Measurements from ENCODE around the gene SERPINA4. TPM values are rescaled to one million over a fixed set of nuclear protein-coding genes. Genes with fewer than 3 reads are reported as not detected.
"Not testable (repeated sequence)": the region's sequence is repeated elsewhere in the genome, so short reads cannot be mapped to it uniquely, and the experiment has no call there.

SERPINA4 gene
- total RNA-seq, 1 donor from 2014 or later, result not detected

- no peaks in the 10 kb centered on the region for H3K27me3 Mint-ChIP-seq
- no peak overlapping the region for H3K4me3 Mint-ChIP-seq
- no peaks in the 10 kb centered on the region for H3K9me3 Mint-ChIP-seq
- H3K27ac Mint-ChIP-seq, result no peak overlapping the region
- intact Hi-C loops (cut with micrococcal nuclease), result no loop called here
- H3K36me3 Mint-ChIP-seq (ENCODE audit: low read depth), result no peaks in the 10 kb centered on the region
- H3K4me1 Mint-ChIP-seq, result no peaks in the 10 kb centered on the region
- no peak for DNase-seq
Measured at GRCh38 chr14:94597788-94598187, 36.5 kb downstream of the SERPINA4 start.

DNA sequence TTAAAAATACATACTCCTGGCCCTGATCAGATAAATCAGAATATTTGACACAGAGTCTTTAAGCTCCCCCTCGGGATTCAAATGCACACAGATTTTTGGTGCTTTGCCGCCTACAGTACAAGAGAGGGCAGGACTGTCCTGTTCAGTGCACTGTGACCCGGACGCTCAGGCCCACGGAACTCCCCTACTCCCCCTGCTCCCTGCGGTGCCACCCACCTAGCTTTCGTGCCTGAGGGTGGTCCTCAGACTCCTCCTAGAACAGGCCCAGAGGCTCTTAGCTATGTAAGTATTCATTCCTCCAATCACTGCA lies 37.2 kb downstream of the SERPINA4 start:
- no peak overlapping the region for H3K4me3 Mint-ChIP-seq
- intact Hi-C loops (cut with micrococcal nuclease), result no loop called here
- no peaks in the 10 kb centered on the region for H3K36me3 Mint-ChIP-seq (ENCODE audit: low read depth)
- H3K9me3 Mint-ChIP-seq, result no peaks in the 10 kb centered on the region
- no peak for DNase-seq
- no peaks in the 10 kb centered on the region for H3K27me3 Mint-ChIP-seq
- H3K27ac Mint-ChIP-seq, result no peak overlapping the region
- no peaks in the 10 kb centered on the region for H3K4me1 Mint-ChIP-seq

GRCh38 chr14:94598816-94599655 lies 37.8 kb downstream of the SERPINA4 start:
- Mint-ChIP-seq H3K27ac (no peak overlapping the region), H3K9me3 (no peaks in the 10 kb centered on the region), H3K4me3 (no peak overlapping the region), H3K27me3 (no peaks in the 10 kb centered on the region), H3K4me1 (no peaks in the 10 kb centered on the region), H3K36me3 (ENCODE audit: low read depth) (no peaks in the 10 kb centered on the region)
- intact Hi-C loops (cut with micrococcal nuclease), result no loop called here
- DNase-seq, result no peak

DNA sequence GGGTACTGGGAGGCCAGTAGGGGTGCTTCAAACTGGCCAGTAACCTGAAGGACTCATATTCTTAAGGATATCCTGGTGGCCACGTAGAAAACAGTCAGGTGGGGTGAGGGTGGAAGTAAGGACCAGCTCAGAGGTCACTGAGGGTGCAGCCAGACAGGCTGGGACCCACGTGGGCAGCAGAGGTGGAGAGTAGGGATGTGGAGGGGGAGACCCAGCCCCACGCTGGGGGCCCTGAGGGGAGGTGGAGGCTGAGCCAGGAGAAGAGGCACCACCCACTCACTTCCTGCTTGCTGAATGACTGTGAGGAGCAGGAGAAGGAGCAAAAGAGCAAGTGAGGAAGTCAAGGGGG lies 38.4 kb downstream of the SERPINA4 start:
- no peaks in the 10 kb centered on the region for H3K27me3 Mint-ChIP-seq
- no peaks in the 10 kb centered on the region for H3K36me3 Mint-ChIP-seq (ENCODE audit: low read depth)
- no peaks in the 10 kb centered on the region for H3K9me3 Mint-ChIP-seq
- H3K27ac Mint-ChIP-seq, result no peak overlapping the region
- DNase-seq, result no peak
- no peaks in the 10 kb centered on the region for H3K4me1 Mint-ChIP-seq
- intact Hi-C loops (cut with micrococcal nuclease), result no loop called here
- H3K4me3 Mint-ChIP-seq, result no peak overlapping the region

DNA sequence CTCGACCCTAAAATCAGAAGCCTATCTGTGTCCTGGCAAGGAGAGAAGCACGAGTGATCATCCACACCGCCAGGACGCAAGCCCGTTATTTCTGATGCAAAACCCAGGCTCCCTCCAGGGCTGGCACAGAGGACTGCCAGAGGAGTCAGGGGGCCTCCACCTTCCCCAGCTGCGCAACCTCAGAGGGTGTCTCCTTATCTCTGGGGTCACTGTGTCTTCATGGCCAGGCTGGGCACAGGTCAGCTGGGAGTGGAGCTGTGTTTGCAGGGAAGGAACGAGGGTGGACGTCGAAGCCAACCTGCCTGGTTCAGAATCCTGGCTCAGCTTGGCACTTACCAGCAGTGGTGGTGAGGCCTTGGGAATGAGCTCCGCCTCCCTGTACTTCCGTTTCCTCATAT lies 38.9 kb downstream of the SERPINA4 start:
- H3K36me3 Mint-ChIP-seq (ENCODE audit: low read depth), result no peaks in the 10 kb centered on the region
- intact Hi-C loops (cut with micrococcal nuclease), result no loop called here
- no peak overlapping the region for H3K27ac Mint-ChIP-seq
- H3K9me3 Mint-ChIP-seq, result no peaks in the 10 kb centered on the region
- no peaks in the 10 kb centered on the region for H3K4me1 Mint-ChIP-seq
- no peak overlapping the region for H3K4me3 Mint-ChIP-seq
- no peak for DNase-seq
- H3K27me3 Mint-ChIP-seq, result no peaks in the 10 kb centered on the region

GRCh38 chr14:94601884-94602391 lies 40.7 kb downstream of the SERPINA4 start:
- H3K36me3 Mint-ChIP-seq (ENCODE audit: low read depth), result no peaks in the 10 kb centered on the region
- DNase-seq, result no peak
- no peak overlapping the region for H3K27ac Mint-ChIP-seq
- H3K27me3 Mint-ChIP-seq, result no peaks in the 10 kb centered on the region
- intact Hi-C loops (cut with micrococcal nuclease), result no loop called here
- H3K9me3 Mint-ChIP-seq, result no peaks in the 10 kb centered on the region
- no peak overlapping the region for H3K4me3 Mint-ChIP-seq
- H3K4me1 Mint-ChIP-seq, result no peaks in the 10 kb centered on the region

GRCh38 chr14:94602722-94603121 lies 41.5 kb downstream of the SERPINA4 start:
- Mint-ChIP-seq H3K4me3 (no peak overlapping the region), H3K27me3 (no peaks in the 10 kb centered on the region), H3K9me3 (no peaks in the 10 kb centered on the region), H3K36me3 (ENCODE audit: low read depth) (no peaks in the 10 kb centered on the region), H3K27ac (no peak overlapping the region), H3K4me1 (no peaks in the 10 kb centered on the region)
- DNase-seq, result no peak
- intact Hi-C loops (cut with micrococcal nuclease), result no loop called here

DNA sequence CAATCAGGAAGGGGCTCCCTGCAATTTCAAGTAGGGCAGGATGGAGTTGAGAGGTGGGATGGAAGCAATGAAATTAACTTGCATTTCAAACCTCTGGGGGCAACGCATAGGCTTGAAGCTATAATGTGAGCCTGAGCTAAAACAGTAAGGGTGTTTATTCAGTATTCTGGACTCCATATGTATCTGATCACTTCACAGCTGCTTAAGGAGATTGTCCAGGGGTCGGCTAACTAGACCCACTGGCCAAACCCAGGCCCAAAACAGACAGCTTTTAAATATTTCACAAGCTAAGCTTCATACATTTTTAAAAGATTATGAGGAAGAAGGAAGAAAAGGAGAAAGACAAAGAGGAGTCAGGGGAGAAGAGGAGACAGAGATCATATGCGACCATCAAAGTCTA lies 44.1 kb downstream of the SERPINA4 start:
- no peaks in the 10 kb centered on the region for H3K36me3 Mint-ChIP-seq (ENCODE audit: low read depth)
- H3K4me1 Mint-ChIP-seq, result no peaks in the 10 kb centered on the region

GRCh38 chr14:94608966-94609365 lies 47.7 kb downstream of the SERPINA4 start:
- H3K36me3 Mint-ChIP-seq (ENCODE audit: low read depth); H3K9me3 Mint-ChIP-seq; DNase-seq; H3K4me1 Mint-ChIP-seq; H3K27me3 Mint-ChIP-seq; H3K27ac Mint-ChIP-seq; intact Hi-C loops (cut with micrococcal nuclease); H3K4me3 Mint-ChIP-seq: not testable (repeated sequence)

More for the DNA sequence above, 44.1 kb downstream of the SERPINA4 start:
- H3K9me3 Mint-ChIP-seq, result no peaks in the 10 kb centered on the region
- H3K27me3 Mint-ChIP-seq, result no peaks in the 10 kb centered on the region
- DNase-seq, result no peak
- intact Hi-C loops (cut with micrococcal nuclease), result no loop called here
- H3K4me3 Mint-ChIP-seq, result no peak overlapping the region
- H3K27ac Mint-ChIP-seq, result no peak overlapping the region

GRCh38 chr14:94611179-94611578 lies 49.9 kb downstream of the SERPINA4 start:
- no peak for DNase-seq
- no peaks in the 10 kb centered on the region for H3K27me3 Mint-ChIP-seq
- intact Hi-C loops (cut with micrococcal nuclease), result no loop called here
- H3K9me3 Mint-ChIP-seq, result no peaks in the 10 kb centered on the region
- no peaks in the 10 kb centered on the region for H3K36me3 Mint-ChIP-seq (ENCODE audit: low read depth)
- no peak overlapping the region for H3K4me3 Mint-ChIP-seq
- no peaks in the 10 kb centered on the region for H3K4me1 Mint-ChIP-seq
- H3K27ac Mint-ChIP-seq, result no peak overlapping the region

DNA sequence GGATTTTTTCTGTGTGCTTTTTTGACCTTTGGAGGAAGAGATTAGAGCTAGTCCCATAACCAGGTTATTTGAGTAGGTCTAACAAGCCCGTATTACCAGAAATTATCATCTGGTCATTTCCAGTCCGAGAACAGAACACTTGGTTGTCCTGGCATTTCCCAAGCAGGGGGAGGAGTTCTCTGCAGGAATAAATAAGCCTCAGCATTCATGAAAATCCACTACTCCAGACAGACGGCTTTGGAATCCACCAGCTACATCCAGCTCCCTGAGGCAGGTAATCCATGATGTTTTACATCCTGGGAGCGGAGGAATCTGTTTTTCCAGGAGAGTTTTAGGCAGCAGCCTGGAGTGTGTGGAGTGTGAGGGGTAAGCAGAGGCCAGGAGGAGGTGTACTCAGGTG lies 50.9 kb downstream of the SERPINA4 start, which contains the start of gene SERPINA3:
Gene SERPINA3, plus strand, starts transcription at position 218 of the 400 bp plus-strand sequence. CDS start 2,051 bp downstream, outside the sequence.
- no peak within 1 kb of the TSS for H3K4me3 Mint-ChIP-seq
- intact Hi-C loops (cut with micrococcal nuclease), result no loop called here
- H3K27me3 Mint-ChIP-seq, result no peaks in the 10 kb centered on the region
- no peak for DNase-seq
- no peak within 1 kb of the TSS for H3K27ac Mint-ChIP-seq
- H3K4me1 Mint-ChIP-seq, result no peaks in the 10 kb centered on the region
- peaks cover 5% of the 10 kb centered on the region for H3K9me3 Mint-ChIP-seq
- no peaks in the 10 kb centered on the region for H3K36me3 Mint-ChIP-seq (ENCODE audit: low read depth)

DNA sequence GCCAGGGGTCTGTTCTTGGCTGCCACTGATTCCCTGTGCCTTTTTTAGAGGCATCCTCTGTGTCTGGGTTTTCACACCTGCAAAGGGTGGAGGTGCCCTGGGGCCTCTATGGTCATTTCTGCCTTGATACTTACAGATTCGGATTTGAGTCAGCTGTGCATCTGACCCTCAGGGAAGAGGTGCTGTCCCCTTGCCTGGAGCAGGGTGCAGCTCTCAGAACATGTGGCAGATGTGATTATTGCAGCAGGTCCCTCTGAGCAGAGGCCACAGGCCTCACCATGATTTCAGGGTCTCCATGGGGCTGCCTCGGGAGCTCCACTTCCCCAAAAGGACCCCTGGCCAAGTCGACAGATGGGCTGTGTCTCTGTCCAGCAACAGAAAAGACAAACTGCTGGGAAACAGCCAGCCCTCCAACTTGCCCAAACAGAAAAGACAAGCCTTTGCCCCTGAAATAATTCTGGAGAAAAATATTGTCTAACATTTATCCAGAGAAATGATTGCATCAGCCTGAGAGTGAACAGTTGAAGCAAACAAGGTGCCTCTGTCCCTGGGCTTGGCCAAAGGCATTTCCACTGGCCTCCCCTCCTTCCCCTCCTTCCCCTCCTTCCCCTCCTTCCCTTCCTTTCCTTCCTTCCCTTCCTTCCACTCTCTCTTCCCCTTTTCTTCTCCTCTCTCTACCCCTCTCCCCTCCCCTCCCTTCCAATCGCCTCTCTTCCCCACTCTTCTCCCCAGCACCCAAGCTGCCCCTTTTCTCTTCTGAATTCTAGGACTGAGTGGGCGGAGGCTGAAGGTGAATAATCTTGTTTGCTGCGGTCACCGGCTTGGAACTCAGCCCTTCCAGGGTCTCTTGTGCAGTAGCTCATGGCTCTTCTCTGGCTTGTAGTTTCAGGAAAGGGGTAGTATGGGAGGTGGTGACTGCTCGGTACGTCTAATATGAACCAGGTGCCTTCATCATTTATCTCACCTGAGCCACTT lies 51.6 kb downstream of the SERPINA4 start:
- H3K9me3 Mint-ChIP-seq, result peaks cover 8% of the 10 kb centered on the region

DNA sequence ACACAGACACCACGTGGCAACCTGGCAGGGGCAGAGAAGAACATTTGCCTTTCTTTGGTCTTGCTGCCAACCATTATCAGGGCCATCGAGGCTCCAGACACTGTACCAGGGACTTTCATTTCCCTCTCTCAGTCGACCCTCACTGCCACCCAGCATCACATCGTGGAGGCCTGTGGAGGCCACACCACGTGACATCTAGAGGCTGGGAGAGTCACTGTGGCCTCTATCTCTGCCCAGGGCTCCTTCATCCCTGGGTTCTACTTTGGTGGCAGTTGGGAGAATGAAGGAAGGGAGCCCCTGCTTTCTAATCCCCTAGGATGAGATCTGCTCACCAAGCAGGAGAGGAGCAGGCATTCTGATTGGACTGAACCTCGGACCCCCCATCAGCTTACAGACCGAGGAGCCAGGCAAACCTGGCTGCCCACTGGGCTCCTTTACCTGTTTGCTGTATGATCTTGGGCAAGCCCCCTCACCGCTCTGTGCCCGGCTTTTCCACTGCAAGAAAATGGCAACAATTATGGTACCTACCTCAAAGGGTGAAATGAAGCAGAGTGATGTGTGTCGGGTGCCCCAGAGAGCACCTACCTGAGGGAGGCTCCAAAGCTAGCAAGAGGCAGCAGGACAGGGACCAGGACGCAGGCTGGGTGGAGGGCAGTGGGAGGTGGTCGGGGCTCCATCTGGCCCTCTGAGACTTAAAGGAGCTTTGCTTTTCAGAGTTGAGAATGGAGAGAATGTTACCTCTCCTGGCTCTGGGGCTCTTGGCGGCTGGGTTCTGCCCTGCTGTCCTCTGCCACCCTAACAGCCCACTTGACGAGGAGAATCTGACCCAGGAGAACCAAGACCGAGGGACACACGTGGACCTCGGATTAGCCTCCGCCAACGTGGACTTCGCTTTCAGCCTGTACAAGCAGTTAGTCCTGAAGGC lies 52.7 kb downstream of the SERPINA4 start:
- no peak overlapping the region for H3K4me3 Mint-ChIP-seq
- intact Hi-C loops (cut with micrococcal nuclease), result no loop called here
- DNase-seq, result no peak

More for the DNA sequence above, 51.6 kb downstream of the SERPINA4 start:
- Mint-ChIP-seq H3K4me3 (no peak overlapping the region), H3K27me3 (no peaks in the 10 kb centered on the region), H3K4me1 (no peaks in the 10 kb centered on the region), H3K36me3 (ENCODE audit: low read depth) (no peaks in the 10 kb centered on the region), H3K27ac (no peak overlapping the region)
- intact Hi-C loops (cut with micrococcal nuclease), result no loop called here
- DNase-seq, result no peak

More for the DNA sequence above, 52.7 kb downstream of the SERPINA4 start:
- Mint-ChIP-seq H3K27me3 (no peaks in the 10 kb centered on the region), H3K9me3 (peaks cover 18% of the 10 kb centered on the region), H3K36me3 (ENCODE audit: low read depth) (no peaks in the 10 kb centered on the region), H3K4me1 (no peaks in the 10 kb centered on the region), H3K27ac (no peak overlapping the region)
